HG03175 (cell line): ENCODE measurements around the gene GNG10.
A peak's percentile ranks its signal among the peaks of the same experiment; 100 is the strongest.
"Not testable (repeated sequence)": the region's sequence is repeated elsewhere in the genome, so short reads cannot be mapped to it uniquely, and the experiment has no call there.

Experiments used
- ATAC-seq: cut with Tn5 transposase; IDR thresholded peaks from one replicate; pipeline ENCODE4 v1.9.1; 2021; ENCODE audit warnings: mild to moderate bottlenecking, moderate library complexity; ENCODE audit not compliant: unreplicated experiment

GNG10 gene

DNA sequence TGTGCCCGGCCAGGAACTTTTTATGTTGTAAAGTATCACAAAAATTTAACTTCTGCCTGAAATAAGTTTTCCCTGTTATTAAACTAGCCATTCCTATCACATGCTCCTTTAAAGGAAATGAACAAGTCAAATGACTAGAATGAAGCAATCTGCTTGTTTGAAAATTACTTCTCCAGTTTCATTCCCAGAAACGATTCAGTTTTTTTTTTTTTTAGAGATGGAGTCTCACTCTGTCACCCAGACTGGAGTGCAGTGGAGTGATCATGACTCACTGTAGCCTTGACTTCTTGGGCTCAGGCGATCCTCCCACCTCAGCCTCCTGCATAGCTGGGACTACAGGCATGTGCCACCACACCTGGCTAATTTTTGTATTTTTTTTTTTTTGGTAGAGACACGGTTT, 13.3 kb upstream of the GNG10 start:
- ATAC-seq: no peak

DNA sequence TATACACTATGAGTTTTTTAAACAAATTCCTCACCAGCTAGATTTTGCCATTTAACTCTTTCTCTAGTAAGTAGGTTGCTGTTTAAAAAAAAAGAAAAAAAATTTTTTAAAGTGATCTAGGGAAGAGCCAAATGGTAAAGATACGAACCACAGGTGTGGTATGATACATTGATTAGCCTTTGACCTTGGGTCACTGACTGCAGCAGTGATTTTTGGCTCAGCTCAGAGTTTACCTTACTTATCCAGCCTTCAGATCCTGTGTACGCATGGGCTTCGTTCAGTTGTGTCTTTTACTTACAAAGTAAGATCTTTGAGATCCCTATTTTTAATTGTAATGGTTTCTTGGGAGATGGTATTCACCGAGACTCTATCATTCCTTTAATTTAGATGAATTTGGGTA, 12.4 kb upstream of the GNG10 start:
- no peak for ATAC-seq

DNA sequence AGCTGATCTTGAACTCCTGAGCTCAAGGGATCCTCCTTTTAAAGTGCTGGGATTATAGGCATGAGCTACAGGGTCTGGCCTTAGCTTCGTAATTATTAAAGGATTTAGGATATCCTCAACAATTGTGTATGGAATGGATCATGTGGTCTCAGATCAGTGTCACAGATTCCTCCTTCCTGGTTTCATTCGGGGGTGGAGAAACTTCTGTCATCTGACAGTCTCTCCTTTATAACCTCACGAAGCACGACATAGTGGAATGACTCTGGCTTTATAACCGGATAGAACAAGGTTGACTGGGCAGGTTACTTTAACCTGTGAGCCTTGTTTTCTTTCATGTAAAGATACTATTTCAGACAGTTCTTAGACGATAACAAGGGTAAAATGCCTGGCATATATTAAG, 4.4 kb upstream of the GNG10 start:
- ATAC-seq: no peak

DNA sequence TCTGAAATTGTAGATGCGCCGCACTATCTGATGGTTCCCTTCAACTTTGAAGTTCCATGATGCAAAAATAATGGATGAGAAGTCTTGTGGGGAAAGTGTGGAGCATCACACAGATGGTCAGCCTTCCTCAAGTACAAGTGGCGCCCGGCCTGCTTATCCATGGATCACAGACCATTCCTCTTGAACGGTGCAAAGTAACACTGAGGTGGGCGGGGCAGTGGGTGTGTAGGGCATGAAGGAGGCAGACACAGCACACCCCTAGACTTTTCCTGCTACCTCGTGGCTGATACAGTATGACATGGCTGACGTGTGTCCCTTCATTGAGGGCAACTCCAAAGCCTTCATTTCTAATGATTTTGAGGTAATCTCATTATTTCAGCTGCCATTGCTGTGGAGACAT, 2.5 kb upstream of the GNG10 start:
- ATAC-seq: no peak

DNA sequence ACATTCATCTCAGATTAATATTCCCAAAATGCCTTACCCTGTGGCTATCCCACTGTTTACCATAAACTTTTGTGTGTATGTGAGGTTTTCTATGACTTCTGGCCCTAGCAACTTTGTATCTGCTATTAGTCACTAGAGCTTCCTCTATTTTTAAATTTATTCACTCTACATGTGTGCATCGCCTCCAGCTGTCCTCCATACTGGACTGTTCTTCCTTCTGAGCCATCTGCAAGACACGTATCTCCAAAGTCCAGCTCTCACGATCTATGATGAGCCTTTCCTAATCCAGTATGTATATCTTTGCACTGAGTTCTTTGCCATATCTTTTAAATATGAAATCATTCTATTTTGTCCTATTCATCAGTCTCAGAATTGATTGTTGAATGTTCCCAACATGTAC, 1.7 kb upstream of the GNG10 start:
- ATAC-seq: no peak

DNA sequence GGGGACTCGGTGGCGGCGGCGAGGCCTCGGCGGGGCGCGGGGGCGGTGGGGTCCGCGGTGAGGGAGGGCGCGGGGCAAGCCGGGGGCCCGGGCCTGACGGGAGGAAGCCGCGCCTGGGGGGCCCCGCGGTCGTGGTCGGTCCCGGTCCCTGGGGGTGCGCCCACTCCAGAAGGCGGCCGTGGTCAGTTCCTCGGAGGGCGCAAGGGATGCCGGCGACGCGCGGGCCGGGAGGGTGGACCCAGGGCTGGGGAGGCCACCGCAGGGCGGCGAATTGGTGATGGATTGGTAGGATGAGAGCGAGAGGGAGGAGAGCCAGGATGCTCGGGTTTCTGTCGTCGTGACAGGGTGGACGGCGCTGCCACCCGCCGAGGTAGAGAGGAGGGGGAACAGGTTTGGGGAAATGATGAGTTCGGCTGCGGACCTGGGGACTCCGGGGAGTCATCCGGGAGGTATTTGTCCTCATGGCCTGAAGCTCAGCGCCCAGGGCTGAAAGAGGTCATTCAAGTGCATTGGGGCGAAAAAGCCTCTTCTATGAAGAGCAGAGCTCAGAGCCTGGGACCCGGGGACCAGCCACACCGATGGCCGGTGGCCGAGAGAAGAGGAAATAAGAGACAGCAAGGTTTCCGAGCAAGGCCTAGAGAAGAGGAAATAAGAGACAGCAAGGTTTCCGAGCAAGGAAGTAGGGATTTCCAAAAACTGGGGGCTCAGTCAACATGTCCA, 557 bp downstream of the GNG10 start:
- ATAC-seq: peak; percentile 35

DNA sequence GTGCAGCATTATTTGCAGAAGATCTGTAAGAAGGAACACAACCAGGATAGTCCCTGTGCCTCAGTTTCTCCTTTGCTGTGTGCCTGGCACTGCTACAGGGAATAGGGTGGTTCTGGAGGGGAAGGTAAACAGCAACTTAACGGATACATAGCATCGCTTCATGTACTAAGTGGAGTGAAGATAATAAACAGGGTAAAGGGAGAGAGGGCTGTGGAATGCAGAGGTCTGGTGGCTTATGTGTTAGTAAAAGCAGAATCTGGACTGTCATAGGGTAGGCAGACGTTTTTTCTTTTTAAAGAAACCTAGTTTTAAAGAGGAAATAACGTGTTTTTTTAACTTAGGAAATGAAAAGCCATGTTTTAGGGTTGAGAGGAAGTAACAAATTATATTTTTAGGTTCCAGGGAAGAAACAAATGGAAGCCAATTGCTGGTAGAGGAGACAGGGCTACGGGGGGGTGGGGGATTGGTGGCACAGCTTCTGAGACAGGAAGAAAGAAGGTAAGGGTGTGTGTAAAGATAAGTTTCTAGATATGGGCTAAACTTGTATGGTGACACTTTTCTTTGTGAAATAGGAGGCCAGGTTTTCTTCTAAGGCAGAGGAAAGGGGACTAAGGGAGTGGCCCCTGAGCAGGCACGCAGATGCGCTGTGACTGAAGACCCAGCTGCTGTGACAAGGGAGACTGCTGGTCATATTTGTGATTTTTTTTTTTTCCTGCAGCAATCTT, 1.3 kb downstream of the GNG10 start:
- no peak for ATAC-seq

DNA sequence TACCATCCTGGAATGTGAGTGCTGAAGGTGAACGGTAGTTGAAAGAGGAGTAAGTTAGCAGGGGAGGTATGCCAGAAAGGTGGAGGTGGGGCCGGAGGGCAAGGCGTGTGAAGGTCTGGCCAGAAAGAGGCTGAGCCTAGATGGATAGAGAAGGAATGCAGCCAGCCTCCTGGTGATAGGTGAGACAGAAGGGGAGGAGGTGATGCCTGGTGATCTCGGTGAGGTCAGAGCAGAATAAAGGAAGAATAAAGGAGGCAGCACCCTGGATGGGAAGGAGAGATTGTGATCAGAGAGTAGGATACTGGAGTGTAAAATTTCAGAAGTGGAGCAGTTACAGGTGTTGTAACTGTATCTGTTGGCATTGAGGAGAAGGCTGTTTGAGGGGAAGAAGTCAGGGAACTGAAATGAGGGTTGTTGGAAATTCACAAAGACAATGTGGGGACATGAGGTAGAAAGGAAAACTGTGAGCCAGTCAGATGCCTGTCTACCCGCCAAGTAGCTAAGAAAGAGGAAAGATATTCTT, 2.0 kb downstream of the GNG10 start:
- ATAC-seq: no peak

DNA sequence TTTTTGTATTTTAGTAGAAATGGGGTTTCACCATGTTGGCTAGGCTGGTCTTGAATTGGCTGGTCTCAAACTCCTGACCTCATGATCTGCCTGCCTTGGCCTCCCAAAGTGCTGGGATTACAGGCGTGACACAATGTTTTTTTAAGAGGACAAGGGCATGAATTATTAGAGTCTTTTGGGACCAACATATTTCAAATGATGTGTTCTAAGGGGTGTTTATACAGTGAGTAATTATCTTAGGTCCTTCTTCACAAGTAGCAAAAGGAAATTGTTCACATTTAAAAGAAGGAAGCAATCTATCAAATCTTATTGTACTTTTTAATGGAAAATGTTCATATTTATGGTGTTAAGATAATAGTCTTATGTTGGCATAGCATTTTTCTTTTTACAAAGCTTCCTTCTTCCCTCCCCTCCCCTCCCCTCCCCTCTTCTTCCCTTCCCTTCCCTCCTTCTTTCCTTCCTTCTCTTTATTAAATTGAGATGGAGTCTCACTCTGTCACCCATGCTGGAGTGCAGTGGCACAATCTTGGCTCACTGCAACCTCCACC, 6.7 kb downstream of the GNG10 start:
- ATAC-seq: no peak

DNA sequence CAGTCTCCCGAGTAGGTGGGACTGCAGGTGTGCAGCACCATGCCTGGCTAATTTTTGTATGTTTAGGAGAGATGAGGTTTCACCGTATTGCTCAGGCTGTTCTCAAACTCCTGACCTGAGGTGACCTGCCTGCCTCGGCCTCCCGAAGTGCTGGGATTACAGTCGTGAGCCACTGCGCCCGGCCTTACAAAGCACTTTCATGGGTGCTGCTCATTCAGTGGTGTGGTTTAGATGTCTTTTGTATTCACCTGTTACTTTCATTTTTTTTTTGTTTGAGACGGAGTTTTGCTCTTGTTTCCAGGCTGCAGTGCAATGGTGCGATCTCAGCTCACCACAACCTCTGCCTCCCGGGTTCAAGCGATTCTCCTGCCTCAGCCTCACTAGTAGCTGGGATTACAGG, 7.2 kb downstream of the GNG10 start:
- not testable (repeated sequence) for ATAC-seq

DNA sequence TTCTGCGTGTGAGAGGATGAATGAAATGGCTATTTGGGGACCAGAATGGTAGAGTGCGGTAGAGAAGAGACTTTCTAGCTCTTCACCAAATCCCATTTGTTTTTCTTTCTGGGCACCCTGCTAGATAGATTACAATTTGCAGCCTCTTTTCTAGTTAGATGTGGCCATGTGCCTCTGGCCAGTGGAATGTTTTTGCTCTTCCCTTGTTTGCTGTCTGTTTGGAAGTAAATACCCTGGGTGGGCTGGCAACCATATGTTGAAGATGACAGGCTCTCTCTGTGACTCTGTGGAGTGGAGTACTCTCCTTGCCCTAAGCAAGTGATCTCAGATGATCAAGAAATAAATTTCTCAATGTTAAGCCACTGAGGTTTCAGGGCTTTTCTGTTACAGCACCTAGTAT, 12.9 kb downstream of the GNG10 start:
- no peak for ATAC-seq

DNA sequence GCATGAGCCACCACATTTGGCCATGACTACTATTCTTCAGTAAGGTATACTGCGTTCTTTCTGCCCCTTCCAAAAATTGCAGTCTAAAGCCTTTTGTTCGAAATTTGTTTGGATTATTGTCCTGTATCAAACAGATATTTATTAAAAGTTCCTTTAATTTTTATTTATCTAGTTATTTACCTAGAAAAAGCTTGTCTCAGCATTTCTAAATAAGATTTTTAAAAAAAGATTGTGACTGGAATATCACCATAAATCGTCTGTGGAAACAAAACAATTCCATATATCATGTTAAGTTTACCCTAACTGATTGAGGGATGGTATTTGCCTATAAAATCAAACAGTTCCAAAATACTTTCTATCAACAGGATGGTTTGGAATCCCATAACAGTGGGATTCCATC, 14.7 kb downstream of the GNG10 start:
- ATAC-seq: no peak

DNA sequence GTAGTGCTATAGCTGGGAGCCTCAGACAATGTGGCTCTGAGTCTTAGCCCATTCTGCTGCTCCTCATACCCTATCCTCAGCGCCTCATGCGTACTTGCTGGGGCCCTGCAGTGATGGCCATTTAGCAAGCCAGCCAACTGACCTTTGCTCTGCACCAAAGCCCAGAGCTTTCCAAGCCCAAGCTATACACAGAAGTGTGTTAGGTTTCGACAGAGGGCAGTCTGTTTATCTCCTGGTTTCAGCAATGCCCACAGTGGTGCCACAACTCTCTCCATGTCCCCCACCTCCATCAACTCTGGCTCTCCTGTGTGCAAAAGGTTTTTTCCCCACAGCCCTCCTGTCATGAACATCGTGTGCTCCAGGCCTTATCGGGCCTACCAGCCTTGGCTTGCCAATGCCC, 16.9 kb downstream of the GNG10 start:
- no peak for ATAC-seq

DNA sequence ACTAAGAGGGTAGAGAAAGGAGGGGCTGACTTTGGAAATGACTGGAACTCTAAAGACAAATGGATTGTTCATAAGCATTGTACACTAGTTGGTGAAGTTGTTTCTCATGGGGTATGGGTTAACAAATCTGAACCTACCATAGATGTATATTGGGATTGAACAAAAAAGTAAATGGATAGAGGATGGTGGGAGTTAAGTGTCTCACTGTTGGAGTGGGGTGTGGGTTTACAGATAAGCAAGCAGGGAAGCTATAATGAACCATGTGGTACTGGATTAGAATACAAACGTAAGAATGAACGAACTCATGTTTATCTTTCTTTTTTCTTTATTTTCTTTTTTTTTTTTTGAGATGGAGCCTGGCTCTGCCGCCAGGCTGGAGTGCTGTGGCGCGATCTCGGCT, 17.8 kb downstream of the GNG10 start:
- ATAC-seq: no peak

DNA sequence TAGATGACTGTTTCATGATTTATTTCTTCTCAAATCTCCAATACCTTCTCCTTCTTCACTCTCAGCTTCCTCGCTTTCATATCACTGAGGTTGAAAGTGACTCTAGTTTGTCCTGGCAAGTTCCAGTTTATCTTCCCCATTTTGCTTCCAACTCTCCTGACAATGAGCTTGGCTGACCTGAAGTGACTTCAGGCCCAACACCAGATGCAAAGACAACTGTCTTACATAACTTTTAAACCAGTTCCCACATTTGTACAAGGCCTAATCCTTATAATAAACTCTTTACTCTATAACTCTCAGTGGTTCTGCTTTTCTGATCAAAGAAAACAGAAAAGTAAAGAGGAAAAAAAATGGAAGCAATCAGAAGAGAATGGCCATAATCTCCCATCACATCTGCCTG, 22.0 kb downstream of the GNG10 start:
- no peak for ATAC-seq

DNA sequence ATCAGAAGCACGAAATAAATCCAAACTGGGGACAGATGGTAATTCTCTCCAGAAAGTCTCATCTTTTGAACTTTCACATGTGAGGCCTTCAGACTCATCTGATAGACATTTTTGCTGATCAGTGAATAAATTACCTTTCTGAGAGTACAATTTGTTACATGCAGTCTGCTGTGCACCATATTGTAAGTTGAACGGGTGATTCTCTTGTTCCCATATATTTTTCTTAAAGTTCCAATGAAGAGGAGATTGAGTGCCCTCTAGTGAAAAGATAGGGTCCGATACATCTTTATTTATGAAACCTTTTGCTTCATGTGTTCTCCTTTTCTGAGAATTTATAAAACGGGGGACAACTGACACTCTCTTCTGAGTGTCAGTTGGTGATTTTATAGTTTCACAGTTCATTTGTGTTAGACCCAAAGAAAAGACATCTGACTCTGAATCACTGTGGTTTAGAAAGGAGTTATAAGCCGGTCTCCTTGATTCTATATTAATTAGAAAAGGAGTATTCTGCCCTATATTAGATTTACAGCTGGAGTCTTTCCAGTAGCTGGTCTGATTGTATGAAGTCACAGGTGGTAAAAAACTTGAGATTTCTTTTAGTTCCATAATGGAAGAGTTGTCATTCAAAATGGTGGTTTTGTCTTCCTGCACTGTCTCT, 30.4 kb downstream of the GNG10 start:
- no peak for ATAC-seq

DNA sequence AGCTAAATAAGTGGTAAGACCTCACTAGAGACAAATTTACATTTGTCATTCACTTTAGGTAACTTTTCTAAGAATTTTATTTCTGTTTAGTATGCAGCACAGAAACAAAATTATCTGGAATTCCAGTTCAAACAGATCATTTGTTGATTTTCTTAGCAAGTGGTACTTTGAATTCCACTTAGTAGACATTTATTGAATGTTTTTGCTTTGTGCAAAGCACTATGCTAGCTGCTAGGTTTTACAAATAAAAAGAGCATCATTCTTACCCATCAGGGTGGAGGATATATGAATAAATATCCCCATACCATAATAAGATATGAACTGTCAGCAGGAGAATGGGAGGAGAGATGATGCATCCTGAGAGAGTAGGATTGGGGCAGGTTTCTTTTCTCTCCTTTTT, 35.4 kb downstream of the GNG10 start:
- ATAC-seq: no peak

DNA sequence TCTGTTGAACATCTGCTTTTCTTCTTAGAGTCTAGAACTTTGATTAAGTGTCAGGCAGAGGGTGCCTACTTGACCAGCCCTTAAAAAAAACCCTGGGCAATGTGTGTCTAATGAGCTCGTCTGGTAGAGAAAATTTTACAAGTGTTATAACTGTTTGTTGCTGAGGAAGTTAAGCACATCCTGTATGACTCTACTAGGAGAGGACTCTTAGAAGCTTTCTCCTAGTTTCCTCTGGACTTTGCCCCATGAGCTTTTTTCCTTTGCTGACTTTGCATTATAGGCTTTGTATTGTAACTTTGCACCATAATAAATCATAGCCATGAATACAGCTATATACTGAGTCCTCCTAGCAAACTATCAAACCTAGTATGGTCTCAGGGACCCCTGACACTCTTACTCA, 39.4 kb downstream of the GNG10 start:
- no peak for ATAC-seq

DNA sequence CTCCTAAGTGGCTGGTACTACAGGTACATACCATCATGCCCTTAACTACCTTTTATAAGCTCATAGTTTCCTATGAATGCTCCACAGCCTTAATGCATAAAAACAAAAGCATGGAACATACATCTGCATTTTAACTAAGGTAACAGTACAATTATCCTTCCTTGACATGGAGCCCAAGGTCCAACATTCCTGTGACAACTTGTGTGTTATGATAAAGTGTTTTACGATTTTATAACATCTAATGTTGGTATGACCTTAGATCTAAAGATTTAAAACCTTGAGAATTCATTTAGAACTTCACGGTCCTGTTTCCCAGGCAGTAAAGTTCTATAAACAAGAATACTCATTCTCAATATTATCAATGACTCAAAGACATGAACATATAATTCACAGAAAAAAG, 43.1 kb downstream of the GNG10 start:
- ATAC-seq: no peak

DNA sequence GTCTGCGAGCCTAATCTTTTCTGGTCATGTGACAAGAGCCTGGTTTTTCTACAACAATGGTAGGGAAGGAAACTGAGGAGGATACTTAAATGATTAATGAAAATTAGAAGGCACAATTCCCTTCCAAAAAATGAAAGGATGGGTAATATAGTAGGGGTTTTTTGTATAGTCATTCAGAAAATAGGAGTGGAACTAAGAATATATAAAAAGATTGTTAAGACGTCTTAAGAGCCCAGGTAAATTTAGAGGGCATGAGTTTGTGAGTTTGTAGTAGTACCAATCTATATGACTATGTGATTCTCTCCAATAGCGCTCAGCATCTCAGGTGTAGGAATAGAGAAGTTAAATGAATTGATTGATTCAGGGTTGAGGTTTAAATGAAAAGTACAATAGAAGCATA, 50.1 kb downstream of the GNG10 start:
- no peak for ATAC-seq

DNA sequence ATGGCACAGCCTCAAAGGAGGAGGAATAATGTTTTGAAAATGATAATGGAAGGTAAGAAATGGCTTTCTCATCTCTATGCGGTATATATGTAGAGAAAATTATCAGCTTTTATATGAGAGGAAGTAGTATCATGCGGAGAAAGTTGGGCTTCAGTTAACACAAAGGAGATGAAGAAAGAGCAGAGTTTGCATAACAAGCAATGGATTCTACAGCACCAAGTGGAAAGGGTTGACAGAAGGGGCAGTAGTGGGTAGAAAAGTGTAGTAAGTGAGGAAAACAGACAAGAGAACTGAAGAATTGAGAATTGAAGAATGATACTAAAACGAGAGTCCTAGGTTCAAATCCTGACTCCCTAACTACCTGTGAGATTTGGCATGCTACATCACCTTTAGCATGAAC, 51.0 kb downstream of the GNG10 start:
- ATAC-seq: no peak

DNA sequence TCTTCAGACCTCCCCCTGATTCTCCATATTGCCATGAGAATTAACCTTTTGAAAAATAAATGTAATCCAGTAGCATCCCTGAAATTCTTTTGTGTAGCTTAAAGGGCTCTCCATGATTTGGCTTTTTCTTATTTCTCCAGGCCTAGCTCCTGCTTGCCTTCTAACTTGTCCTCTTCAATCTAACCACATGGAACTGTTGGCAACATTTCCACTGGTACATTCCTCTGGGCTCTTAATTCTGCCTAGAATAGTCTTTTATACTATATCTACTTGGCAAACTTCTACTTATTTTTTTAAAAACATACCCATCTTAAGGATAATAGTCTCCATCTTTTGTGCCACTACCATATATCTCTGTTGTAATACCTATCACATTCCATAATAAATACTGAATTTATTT, 54.1 kb downstream of the GNG10 start:
- no peak for ATAC-seq
